Transverse colon (tissue), 4 donors: ENCODE data around the gene FMOD.

Experiments used
- CTCF ChIP-seq, 5 experiments: fragments of 200-600 bp in 3 of 5; fragments of 450-650 bp in 2 of 5; sonication (generic) in 3 of 5; IDR thresholded peaks; 1 replicate in 2 of 5; 2 replicates in 3 of 5; pipeline ENCODE4 v1.5.1; 2016 to 2017; ENCODE audit warnings: antibody characterized with exemption in 5 of 5, inconsistent platforms in 3 of 5, mild to moderate bottlenecking in 2 of 5, moderate library complexity in 1 of 5
- POLR2A ChIP-seq: fragments of 450-650 bp; IDR thresholded peaks from one replicate; pipeline ENCODE4 v1.6.1; 2016; ENCODE audit warnings: antibody characterized with exemption, mild to moderate bottlenecking, moderate library complexity
- POLR2AphosphoS5 ChIP-seq, 3 donors: sonication (generic); formaldehyde crosslinking; IDR thresholded peaks; one replicate each; pipeline ENCODE4 v1.6.1; 2016; ENCODE audit warnings: antibody characterized with exemption in 3 of 3

DNA sequence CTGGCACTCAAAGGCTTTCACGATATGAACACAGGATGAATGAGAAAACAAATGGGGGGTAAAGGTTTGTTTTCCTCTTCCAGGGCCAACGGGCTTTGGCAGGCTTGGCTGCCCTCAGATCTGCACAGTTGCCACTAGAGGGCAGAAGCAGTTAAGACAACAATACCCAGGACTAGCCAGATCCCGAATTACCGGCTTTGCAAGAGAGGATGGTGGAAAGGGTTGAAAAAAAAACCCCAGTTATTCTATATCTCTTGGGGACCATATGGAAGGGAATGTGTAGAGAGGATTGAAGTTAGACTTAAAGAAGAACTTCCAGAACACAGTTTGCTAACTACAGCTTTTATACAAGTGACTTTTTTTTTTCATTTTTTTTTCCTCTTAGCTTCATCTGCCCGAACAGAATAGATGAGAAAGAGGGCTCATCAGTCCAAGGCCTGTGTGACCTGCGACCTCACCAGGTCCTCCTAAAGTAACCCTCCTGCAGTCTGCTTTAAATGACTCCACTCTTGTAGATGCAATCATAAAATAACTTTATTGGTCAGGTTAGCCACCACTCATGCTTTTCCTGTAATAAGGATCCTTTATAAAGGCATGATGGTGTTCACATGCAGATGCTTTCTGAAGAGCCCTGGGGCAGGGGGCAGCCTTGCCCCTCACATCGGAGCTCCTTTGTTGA lies 10.7 kb downstream of the FMOD start:
- peak; percentile 87 to 97 (median 88) for TF ChIP-seq CTCF (IDR thresholded peaks at IDR 0.05)
- peak in 1 of 3 donors; percentile 26 for TF ChIP-seq POLR2AphosphoS5 (IDR thresholded peaks at IDR 0.05)
- TF ChIP-seq POLR2A = no peak
